ENCODE measurements around the gene EVA1C.

EVA1C gene

GRCh38 chr21:32413015-32413504 lies 554 bp downstream of the EVA1C start:
- H3K4me3 ChIP-seq (ENCODE audit: control insufficient read depth, low read depth, low read length) = peak overlapping the region; percentile 69

GRCh38 chr21:32413697-32414578 lies 1.4 kb downstream of the EVA1C start:
- DNase-seq (ENCODE audit: low read depth) = no peak
- no peak for TF ChIP-seq CTCF (IDR thresholded peaks at IDR 0.05; ENCODE audit: control insufficient read depth, insufficient read depth, low read depth, low read length, missing control alignments)
- no peak overlapping the region; the same call in none of the 2 replicates for H3K4me3 ChIP-seq (ENCODE audit: control insufficient read depth, low read depth, low read length)

More at GRCh38 chr21:32413015-32413504, 554 bp downstream of the EVA1C start:
- DNase-seq (ENCODE audit: low read depth) = no peak
- TF ChIP-seq CTCF (IDR thresholded peaks at IDR 0.05; ENCODE audit: control insufficient read depth, insufficient read depth, low read depth, low read length, missing control alignments) = peak; percentile 24

GRCh38 chr21:32414579-32415358 lies 2.3 kb downstream of the EVA1C start:
- peak; percentile 68 for TF ChIP-seq CTCF (IDR thresholded peaks at IDR 0.05; ENCODE audit: control insufficient read depth, insufficient read depth, low read depth, low read length, missing control alignments)
- no peak for DNase-seq (ENCODE audit: low read depth)
- no peak overlapping the region for H3K4me3 ChIP-seq (ENCODE audit: control insufficient read depth, low read depth, low read length)

- H3K4me3 ChIP-seq (ENCODE audit: control insufficient read depth, low read depth, low read length) = no peak overlapping the region
- no peak for TF ChIP-seq CTCF (IDR thresholded peaks at IDR 0.05; ENCODE audit: control insufficient read depth, insufficient read depth, low read depth, low read length, missing control alignments)
- no peak for DNase-seq (ENCODE audit: low read depth)
Observed at GRCh38 chr21:32415451-32416398, 3.2 kb downstream of the EVA1C start.

GRCh38 chr21:32418146-32418545 lies 5.6 kb downstream of the EVA1C start:
- TF ChIP-seq CTCF (IDR thresholded peaks at IDR 0.05; ENCODE audit: control insufficient read depth, insufficient read depth, low read depth, low read length, missing control alignments) = no peak
- DNase-seq (ENCODE audit: low read depth) = no peak
- H3K4me3 ChIP-seq (ENCODE audit: control insufficient read depth, low read depth, low read length) = no peak overlapping the region

GRCh38 chr21:32422064-32422463 lies 9.6 kb downstream of the EVA1C start:
- TF ChIP-seq CTCF (IDR thresholded peaks at IDR 0.05; ENCODE audit: control insufficient read depth, insufficient read depth, low read depth, low read length, missing control alignments) = no peak
- no peak for DNase-seq (ENCODE audit: low read depth)

More at GRCh38 chr21:32422064-32422463, 9.6 kb downstream of the EVA1C start:
- no peak overlapping the region for H3K4me3 ChIP-seq (ENCODE audit: control insufficient read depth, low read depth, low read length)

All from AG09309 (cell line).